ENCODE results near the gene SLIT3. TPM values are rescaled to one million over a fixed set of nuclear protein-coding genes. Genes with fewer than 3 reads are reported as not detected.

SLIT3 gene
- polyA plus RNA-seq, 3 donors, result 0.99 to 24.6 (median 16.4) TPM

DNA sequence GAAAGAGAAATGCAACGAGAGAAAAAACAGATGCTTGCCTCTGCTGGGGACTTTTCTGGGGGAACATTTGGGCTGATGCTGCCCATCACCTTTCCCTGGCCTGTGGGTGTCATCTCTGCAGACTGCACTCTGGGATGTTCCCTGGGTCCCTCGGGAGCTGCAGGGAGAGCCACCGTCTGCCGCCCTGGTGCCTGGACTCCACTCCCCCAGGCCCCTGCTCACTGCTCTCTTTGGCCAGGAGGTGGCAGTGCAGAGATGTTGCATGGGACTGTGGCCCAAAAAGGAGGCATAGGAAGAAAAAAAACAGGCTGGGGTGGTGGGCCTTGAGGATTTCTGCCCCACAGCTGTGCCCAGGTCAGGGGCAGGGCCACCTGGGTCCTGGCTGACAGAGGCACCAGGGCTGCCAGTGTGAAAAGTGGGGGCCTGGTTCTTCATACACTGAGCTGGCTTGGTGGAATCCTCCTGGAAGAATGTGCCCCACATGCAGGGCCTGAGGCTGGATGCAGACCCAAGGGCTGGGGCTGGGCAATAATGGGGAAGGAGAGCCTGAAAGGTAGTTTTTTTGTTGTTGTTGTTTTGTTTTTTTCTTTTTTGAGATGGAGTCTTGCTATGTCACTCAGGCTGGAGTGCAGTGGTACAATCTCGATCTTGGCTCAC is 353.6 kb downstream of the SLIT3 start:
- 45 to 57% (median 50%) methylated on average over 5 of the region's 5 CpGs for whole genome bisulfite sequencing, 3 donors
- no peak overlapping the region for H3K27ac ChIP-seq (ENCODE audit: low read depth, low read length)

DNA sequence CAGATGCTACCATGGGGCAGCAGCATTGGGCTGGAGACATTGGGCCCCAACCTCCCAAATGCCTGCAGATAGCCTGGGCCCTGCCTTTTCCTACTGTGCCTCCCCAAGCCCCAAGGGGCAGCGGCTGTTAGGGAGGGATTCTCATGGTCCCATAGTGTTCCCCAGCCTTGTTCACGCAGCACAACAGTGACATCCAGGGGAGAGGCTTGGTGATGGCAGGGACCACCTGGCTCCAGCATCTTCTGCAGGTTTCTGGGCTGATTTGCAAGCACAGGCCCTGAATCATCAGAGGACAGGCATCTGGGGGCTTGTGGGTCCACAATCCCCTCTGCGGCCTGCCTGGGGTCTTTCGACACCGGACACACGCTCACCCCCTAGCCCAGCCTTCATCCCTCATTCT is 354.6 kb downstream of the SLIT3 start:
- H3K27ac ChIP-seq (ENCODE audit: low read depth, low read length), result no peak overlapping the region
- WGBS, 3 donors, result 85 to 92% (median 91%) methylated on average over 6 of the region's 6 CpGs

DNA sequence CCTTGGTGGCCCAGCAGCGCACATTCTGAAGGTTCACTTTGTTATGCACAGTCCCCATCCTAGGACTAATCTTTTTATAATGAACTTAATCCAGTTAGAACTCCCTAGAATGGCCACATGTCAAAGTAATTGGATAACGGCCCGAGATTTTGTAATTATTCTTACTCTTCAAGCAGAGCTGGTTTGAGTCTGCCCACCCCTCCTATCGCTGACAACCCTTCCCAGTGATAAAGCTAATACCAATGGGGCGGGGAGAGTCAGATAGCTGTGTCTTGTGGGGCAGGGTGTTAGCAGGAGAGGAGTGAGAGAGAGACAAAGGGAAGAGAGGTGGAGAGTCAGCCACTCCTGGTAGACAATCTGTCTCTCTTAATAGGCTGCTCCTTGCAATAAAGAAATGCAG is 356.9 kb downstream of the SLIT3 start:
- 66 to 72% (median 69%) methylated on average over 5 of the region's 5 CpGs for WGBS, 3 donors
- no peak overlapping the region for H3K27ac ChIP-seq (ENCODE audit: low read depth, low read length)

DNA sequence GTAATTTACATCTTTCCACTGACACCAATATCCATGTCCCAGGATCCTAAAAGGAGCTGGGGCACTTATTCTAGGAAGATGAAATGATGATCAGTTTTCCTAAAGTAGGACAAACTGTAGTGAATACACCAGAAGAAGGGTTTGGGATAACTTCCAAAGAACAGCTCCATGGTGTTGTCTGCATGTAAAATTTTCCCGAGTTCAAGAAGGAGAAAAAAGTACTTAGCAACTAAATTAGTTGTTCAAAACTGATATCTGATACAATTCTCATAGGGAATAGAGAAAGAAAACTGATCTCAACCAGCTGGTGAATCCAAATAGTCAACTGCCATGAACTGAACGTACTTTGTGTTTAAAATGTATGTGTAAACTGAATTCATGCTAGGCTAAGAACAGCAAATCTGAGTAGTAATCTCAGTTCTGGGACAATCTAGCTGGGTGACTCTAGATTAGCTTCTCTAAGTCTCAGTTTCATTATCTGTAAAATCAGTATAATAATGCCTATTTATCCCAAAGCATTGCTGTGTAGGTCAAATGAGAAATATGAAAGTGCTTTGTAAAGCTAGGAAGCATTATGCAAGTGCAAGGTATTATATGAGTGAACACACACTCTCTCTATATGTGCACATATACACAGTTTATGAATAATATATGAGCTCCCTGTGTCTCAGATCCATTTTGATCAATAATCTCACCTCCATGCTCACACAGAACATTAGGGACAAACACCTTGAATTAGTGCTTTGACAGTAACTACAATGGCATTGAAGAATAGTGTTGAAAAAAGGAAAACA is 357.7 kb downstream of the SLIT3 start:
- WGBS, 3 donors, result 59 to 70% (median 69%) methylated on average over 2 of the region's 2 CpGs
- H3K27ac ChIP-seq (ENCODE audit: low read depth, low read length), result no peak overlapping the region

DNA sequence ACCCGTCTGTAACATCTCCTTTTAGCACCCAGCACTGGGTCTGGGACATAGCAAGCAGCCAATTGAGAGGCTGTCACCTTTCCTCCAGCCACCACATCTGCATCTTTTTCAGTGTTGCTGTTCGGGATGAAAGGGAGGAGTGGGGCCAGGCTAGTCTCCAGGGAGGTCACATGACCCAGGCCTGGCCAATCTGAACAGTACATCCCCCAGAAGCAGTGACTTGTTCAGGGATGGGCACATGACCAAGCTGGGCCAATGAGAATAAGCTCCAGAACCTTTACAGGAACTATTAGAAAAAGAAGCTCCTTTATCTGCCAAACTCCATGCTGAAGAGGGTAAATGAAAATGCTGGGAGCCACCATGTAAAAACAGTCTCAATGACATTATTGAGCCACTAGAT is 359.0 kb downstream of the SLIT3 start:
- no peak overlapping the region for H3K27ac ChIP-seq (ENCODE audit: low read depth, low read length)
- WGBS, 3 donors, result 71 to 81% (median 77%) methylated on average over 2 of the region's 2 CpGs

DNA sequence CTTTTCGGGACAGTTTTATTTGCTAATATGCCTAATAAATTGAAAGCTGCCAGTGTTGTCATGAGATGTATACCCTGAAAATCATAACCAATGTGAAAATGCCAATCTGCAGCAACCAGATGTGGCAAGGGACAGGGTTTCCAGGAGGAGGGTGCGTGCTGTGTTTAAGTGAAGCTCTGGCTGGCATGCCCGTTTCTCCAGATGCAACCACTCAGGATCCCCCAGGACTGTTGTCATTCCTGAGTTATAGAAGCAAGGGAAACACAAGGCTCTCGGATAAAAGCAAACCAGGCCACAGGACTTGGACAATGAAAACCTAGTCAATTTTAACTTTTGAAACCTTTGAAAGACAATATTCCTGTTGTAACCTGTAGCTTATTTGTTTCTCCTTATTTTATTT is 360.2 kb downstream of the SLIT3 start:
- no peak overlapping the region for H3K27ac ChIP-seq (ENCODE audit: low read depth, low read length)
- WGBS, 3 donors, result 46 to 83% (median 79%) methylated on average over 4 of the region's 4 CpGs

DNA sequence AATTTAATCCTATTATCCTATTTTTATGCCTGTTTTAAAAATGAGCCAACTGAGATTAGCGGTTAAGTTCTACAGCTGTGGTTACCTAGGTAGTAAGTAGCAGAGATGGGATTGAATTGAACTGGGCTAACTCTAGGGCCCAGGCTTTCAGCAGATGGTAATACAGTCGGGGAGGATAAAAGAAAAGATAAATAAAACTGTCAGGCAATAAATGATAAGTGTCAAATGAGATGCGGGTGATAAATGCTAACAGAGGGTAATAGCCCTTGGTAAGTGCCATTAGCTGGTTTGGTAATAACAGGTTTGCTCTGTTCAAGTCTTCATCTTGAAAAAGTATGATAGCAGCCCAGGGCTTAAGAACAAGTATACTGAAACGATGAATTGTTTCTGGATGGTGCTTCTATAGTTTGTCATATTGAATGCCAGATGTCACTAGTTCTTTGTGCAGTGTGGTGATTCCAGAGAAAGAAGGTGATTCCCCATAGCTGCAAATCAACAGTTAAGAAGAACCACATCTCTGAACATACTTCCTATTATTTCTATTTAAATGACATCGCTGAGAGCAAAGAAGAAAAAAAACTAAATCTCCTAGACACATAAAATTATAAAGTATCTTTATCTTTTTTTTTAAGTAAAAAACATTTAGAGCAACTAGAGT is 360.9 kb downstream of the SLIT3 start:
- H3K27ac ChIP-seq (ENCODE audit: low read depth, low read length), result no peak overlapping the region
- WGBS, 3 donors, result 76 to 84% (median 82%) methylated on average over 5 of the region's 5 CpGs

DNA sequence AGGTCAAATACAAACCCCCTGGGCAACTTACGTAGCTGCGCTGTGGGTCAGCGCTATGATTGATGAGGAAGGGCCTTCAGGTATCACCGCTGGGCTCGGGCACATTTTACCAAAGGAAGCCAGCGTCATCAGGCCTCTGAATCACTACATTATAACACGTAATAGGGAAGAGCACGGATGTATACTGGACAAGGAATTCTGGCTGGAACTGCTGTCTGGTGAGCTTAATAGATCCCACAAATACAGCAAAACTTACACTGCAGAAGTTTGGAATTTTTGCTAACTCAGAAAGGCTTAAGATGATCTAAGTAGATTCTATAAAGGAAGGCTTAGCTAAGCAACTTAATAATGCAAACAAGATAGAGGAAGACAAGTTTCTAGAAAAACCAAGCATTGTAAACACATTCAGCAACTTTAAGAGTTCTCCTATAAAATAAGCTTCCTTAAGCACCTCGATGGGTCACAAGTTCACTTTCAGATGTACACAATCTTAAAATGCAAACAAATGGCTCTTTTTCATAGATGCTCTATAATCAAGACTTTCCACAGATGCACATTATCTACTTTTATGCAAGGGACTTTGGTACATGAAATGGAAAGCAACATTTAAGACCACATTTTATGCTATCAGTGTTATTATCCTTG is 361.7 kb downstream of the SLIT3 start:
- 85 to 90% (median 90%) methylated on average over 9 of the region's 9 CpGs for WGBS, 3 donors
- no peak overlapping the region for H3K27ac ChIP-seq (ENCODE audit: low read depth, low read length)

DNA sequence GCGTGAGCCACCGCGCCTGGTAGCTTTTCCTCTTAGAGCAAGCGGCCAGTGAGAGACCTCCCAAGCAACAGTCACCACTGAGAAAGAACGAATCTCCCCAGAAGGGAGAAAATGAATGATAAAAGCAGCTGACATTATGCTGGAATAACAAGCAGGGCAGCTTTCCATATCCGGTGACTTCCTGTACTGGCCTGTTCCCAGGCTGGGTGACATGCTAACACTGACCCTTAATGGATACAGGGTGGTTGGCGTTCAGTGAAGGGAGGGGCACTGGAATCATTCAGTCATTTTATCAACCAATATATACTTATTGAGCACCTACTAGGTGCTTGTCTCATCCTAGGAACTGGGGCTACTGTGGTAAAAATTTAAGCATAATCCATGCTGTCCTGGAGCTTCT is 364.4 kb downstream of the SLIT3 start:
- WGBS, 3 donors, result 84 to 86% (median 85%) methylated on average over 7 of the region's 7 CpGs
- no peak overlapping the region for H3K27ac ChIP-seq (ENCODE audit: low read depth, low read length)

DNA sequence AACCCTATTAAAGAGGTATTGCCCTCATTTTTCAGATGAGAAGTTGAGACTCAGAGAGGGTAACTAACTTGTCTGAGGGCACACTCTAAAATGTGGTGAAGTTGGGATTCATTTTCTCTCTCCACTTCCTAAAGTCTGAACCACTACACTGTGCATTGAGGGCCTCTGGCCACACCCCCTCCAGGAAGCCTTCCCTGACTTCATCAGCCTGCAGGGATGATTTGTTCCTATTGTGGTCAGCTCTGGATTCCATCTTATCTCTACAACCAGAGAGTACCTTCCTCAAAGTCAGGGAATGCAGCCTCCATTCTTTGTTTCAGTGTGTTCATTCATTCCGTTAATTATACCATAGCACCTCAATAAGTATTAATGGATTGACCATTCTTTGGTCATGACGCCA is 365.8 kb downstream of the SLIT3 start:
- 94 to 98% (median 96%) methylated on average over 2 of the region's 2 CpGs for WGBS, 3 donors
- H3K27ac ChIP-seq (ENCODE audit: low read depth, low read length), result no peak overlapping the region

DNA sequence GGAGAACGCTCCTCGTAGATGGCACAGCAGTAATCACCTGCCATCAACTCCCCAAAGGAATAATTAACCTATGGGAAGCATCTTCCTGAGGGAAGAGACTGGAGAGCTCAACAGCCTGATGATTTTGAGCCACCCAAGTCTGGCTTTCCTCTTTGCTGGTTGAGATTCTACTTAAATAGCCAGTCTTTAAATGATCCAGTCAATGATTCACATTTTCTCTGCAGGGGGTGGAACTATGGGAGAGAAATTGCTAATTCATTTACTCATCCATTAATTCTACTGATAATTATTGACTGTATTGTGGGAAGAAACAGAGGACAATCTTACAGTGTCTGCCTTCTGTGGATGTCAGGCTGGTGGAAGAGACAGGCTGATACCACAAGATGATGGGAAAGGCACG is 366.8 kb downstream of the SLIT3 start:
- WGBS, 3 donors, result 78 to 94% (median 87%) methylated on average over 3 of the region's 3 CpGs
- no peak overlapping the region for H3K27ac ChIP-seq (ENCODE audit: low read depth, low read length)

DNA sequence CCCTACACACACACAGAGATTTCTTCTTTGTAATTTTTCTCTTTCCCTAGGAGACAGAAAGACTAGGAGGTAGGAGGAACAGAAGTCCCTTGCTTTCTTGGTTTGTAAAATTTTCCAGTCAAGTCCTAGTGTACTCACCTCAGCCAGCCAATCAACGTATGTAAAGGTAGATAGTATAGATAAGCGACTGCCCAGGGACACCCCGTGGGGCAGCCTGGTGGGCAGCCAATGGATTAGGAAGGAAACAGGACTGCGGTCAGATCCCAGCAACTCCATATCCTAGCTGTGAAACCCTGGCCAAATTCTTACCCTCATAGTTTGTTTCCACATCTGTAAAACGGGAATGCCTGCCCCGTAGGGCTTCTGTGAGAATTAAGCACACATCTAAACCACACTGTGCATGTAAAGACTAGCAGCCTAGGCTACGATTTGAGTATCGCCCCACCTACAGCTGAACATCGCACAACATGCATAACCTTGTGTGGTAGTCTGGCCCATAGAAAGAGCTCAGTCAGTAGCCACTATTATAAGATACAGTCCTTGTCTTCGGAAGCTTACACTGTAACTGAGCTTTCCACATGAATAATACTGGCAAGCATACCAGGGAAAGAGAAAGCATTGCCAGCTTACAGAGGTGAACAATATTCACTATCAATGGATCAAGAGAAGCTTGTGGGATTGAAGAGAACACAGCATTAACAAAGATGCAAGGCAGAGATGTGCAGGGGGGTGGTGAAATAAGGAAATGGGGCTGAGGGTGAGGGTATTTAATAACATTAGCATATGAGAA is 368.3 kb downstream of the SLIT3 start:
- no peak overlapping the region for H3K27ac ChIP-seq (ENCODE audit: low read depth, low read length)
- WGBS, 3 donors, result 84 to 90% (median 84%) methylated on average over 10 of the region's 10 CpGs

DNA sequence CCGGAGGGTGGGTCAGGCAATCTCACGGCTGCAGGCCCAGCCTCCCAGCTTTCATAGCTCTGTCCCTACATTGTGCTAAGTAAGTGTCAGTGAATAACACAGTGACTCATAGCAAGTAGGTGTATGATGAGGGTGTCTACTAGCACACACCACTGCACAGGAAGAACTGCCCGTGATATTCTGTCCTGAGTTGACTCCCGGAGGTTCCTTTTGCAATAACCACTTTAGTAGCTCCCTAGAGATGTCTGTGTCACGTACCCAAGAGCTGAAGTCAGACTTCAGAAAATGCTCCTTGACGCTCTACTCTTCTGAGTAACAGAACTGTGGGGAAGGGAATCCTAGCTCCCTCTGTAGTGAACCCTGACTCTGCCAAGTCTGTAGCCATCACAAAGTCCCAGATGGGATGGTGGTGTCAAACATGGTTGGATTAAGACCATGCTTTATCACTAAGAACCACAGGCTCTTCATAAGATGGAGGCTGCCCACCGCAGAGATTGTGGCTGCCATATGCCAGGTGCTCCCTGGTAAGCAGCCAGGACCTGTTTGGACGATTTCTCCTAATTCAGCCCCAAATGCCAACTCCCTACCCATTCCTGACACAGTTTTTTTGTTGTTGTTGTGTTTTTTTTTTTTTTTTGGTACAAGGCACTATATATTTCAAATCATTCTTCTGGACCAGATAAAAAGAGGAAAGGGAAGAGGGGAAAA is 369.1 kb downstream of the SLIT3 start:
- WGBS, 3 donors, result 60 to 81% (median 71%) methylated on average over 8 of the region's 8 CpGs
- H3K27ac ChIP-seq (ENCODE audit: low read depth, low read length), result no peak overlapping the region

DNA sequence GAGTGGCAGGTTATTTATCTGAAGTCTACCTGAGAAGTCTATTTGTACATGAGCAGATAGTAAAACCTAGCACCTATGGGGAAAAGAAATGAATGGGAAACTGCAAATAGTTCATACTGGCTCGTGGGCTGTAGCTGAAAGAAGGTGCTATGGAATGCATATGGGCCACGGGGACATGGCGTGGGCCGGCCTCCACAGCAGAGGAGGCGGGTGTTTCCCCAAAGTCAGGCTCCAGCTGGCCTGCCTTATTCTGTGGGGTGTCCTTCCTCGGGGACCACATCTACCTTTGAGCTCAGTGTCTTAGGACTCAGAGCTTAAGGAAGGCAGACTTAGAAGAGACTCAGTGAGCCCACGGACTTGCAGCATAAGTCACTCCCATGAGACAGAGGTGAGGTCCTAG is 371.3 kb downstream of the SLIT3 start:
- WGBS, 3 donors, result 88 to 92% (median 89%) methylated on average over 7 of the region's 7 CpGs
- no peak overlapping the region for H3K27ac ChIP-seq (ENCODE audit: low read depth, low read length)

DNA sequence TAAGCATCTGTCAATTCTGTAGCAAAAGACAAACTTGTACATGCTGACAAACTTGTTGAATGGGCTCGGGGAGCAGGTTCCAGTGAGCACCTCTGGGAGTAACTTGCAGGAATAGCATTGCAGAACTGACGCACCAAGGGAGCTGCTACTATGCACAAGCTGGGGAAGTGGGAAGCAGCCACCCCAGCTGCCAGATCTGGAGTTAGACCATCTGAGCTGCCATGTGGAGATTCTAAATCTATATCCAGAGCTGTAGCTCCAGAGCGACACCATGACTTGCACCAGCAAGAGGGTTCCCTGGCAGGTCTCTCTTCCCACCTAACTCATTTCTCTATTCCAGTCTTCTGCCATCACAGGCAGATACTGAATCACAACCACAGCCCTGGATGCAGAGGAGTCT is 375.8 kb downstream of the SLIT3 start:
- 75 to 92% (median 86%) methylated on average over 3 of the region's 3 CpGs for WGBS, 3 donors

DNA sequence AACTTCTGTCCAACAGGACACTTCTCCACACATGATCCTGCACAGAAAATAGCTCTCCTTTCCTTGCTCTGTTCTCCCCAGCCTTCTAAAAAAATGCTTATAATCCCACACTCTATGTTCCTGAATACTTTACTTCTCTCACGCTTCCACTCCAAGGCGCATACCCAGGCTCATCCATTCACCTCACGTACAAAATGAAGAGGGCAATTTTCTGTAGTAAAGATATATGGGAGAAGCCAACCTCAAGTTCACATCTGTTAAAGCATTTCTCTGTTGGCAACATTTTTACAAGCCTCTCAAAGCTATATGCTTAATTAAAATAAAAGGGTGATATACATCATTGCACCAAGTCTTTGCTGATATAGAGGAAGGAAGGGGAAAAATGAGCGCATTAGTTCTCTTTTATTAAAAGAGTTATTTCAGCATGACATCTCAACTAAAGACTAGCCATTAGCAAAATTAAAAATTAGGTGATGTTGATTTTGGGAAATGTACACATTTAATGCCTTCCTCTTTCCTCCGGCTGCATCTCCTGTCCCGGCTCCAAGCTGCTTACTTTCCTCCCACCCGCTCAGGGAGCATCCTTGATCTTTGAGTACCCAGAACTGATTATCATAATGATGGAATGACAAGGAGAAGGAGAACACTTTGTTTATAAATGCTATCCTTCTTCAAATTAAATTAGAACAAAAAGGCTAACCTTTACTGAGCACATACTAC is 379.6 kb downstream of the SLIT3 start:
- H3K27ac ChIP-seq (ENCODE audit: low read depth, low read length), result no peak overlapping the region
- WGBS, 3 donors, result 93 to 94% (median 94%) methylated on average over 7 of the region's 7 CpGs

More for the DNA sequence above, 375.8 kb downstream of the SLIT3 start:
- no peak overlapping the region for H3K27ac ChIP-seq (ENCODE audit: low read depth, low read length)
